Stimulated activated naive CD4-positive, alpha-beta T cell (primary cell): ENCODE results near the gene RORB.

Source experiments
- DNase-seq, 6 experiments: peaks; one replicate each; lab custom pipeline; 2025; lab: John Stamatoyannopoulos, UW

The RORB gene

DNA sequence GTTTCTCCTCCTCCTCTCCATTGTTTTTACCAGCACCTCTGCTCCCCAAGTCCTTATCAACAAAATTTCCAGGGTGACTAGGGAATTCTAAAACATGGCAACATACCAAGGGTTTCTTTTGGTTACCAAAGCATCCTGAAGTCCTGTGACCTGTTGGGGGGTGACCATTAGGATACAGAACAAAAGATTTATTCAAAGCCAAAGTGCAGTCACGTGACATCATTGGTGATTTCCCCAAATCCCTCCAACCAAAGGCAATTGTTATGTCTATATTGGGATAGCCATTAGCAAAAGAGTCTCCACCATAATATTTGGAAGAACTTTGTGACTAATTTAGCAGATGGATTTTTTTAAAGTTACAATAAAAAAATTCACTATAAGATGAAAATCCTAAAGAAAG, 222.2 kb downstream of the RORB start:
- no peak for DNase-seq

DNA sequence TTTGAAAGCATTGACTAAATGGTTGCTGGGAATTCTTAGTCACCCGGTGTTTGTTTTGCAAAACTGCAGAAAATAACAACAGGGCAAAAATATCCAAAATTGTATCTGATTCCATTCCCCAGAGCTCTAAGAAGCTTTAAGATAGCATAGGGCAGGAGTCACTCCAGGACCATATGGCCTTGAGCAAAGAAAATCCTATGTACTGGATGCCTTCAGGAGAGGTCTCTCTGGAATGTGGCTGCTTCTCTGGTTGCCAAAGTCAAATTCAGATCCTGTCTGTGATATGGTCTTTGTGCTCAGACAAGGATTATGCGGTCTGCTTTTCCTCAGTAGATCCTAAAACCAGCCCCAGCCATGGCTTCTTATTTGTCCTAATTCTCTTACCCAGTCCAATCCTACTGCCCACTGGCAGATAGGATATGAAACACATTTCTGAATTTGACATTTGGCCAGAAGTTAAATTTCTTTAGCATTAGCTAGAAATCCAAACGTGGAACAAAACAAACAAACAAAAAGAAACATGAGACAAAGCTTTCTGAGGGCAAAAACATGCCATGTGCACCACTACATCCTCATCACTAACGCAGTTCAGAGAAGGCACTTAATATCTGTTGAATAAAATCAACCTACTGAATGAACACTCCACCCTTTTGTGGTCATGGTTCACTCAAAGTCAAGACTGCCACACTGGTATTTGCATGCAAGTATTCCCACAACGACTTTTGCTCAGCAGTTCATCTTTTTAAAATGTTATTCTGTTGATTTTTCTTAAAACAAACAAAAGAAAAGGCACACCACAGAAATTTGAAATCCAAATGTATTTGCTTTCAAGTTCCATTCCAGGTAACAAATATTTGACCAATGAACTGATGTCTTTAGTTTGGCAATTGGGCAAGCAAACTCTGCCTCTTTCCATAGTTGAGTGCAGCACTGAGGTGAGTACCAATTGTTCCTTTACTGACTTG, 224.8 kb downstream of the RORB start:
- no peak for DNase-seq

DNA sequence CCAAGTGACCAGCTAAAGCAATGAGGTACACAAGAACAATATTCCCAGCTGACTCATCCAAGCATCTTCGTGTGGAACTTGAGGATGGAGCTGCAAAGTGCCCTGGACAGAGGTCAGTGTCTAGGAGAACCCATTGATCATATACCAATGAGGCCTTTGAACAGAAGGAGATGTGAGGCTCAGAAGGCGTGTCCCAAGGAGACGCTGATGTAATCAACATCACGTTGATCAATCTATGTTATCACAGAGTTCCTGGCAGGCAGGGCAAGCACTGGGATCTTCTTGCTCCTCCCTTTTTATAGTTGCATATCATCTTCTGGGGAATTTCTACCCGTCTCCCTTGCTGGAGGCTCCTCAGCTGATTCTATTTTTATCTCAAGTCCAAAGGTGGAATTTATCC, 227.2 kb downstream of the RORB start:
- DNase-seq: no peak

DNA sequence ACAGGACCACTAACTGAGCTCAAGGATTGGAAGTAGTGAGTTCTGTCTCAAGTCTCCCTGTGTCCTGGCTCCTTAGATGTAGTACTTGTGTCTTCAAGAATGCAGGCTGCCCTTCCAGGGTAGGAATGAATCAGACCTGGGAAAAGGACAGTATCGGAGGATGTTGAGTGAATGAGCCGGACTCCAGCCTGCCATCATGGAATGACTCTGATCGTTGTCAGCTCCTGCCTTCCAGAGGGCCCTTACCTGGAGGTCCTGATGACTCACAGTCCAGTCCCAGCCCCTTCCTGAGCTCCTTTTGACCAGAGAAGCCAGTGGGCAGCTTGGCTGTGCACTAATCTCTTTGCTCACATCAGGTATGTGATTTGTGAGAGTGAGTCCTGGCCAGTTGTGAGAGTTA, 229.4 kb downstream of the RORB start:
- no peak for DNase-seq

DNA sequence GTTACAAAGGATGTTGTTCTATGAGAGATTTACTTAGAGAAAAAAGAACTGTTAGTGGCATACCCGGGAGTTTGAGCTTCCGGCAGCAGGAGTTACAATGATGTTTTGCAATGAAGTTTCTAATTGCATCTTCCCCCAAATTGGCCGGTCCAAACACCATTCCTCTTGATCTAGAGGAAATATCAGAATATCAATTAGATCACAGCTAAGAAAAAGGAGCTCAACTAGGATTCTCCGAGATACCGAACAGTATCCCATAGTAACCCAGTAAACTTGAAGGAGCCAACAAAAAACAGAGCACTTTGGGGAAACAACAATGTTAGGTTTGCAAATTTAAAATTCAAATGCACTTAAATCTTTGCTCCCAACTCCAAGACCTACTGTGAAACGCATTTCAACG, 231.0 kb downstream of the RORB start:
- DNase-seq: no peak

DNA sequence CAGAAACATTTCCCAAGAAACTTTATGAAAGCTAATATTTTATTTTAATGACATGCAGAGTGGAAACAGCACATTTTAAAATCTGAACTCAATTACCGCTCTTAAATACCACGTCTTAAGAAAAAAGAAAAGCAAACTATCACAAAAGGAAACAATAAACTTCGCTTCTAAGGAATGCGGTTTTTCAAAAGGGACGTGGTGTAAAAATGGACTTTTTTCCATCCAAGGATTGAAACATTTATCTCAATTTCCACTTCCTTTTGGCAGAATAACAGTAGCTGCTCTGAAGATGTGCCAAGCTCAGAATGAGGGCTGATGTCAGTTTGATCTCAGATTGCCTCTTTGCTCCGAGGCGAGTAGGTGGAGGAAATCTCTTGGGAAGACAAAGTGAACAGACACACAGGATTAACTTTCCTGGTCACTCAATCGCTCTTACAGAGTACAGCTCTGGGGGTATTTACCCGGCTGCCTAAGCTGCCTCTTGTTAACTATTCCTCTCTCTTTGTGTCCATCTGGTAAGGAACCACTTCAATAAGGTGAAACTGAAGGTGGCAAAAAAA, 232.1 kb downstream of the RORB start:
- no peak for DNase-seq

DNA sequence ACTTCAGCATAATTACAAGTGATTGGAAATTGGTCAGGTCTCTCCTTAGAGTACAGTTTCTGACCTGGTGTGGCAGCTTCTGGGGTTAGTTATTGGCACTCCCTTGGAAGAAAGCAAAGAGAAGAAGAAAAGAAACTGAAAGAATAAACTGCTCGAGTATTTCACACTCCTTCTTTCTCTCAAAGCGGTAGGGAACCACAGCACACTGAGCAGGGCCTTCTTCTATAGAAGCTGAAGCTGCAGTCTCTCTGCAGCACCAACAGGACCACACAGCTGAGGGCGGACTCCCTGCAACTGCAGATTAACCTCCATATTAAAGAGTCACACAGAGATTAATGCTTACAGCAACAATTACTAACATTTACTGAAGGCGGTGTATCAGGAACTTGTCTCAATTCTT, 238.6 kb downstream of the RORB start:
- no peak for DNase-seq

DNA sequence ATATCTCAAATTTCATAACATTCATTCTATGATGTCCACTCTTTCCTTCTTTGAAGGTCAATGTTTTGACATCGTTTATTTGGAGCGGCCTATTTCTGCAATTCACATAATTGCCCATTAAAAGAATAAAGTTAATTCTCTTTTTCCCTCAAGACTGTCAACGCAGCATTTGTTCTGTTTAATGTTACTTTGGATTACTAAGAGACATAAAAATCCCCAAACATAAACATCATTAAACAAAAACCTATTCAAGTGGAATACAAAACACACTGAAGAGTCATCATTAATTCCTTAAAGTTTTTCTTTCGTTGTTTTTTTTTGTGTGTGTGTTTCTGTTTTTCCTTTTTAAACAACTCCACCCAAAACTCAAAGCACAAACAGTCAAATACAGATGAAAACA, 239.5 kb downstream of the RORB start:
- no peak for DNase-seq

DNA sequence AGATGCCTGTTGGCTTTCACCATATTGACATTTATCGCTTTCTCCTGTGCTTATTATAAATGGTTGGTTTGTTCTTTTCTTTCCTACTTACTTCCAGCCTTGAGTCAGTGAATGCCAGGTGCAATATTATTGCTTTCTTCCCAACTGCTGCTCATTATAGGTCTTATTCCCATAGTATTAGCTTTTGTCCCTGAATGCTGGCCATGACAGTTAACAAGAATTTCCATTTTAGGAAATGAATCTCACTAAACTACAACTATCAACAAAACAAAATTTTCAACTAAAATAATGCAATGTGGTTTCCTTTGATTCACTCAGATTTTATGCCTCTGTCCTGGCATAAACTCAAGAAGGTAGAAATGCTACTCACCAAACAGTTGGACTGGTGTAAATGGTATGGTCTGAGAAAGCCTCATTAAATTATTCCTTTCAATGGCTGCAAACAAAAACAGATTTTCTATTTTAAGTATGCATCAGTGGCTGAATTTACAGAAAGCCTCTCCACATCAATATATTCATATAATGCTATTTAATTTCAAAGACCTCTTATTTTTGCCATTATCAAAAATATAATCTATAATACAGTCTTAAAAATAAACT, 245.2 kb downstream of the RORB start:
- DNase-seq: no peak
